Smooth muscle cell (in vitro differentiated cells): ENCODE results near the gene NFKB2. TPM values are rescaled to one million over a fixed set of nuclear protein-coding genes. Genes with fewer than 3 reads are reported as not detected.

Experiments used
- DNase-seq: peaks from one replicate; lab custom pipeline; 2025; ENCODE audit not compliant: unreplicated experiment; lab: John Stamatoyannopoulos, UW
- H2AFZ ChIP-seq: fragments of 200-600 bp; sonication (generic); 2 replicates; pipeline ENCODE4 v1.6.0; 2016; ENCODE audit warnings: antibody characterized with exemption, low read depth, mild to moderate bottlenecking
- H3F3A ChIP-seq: fragments of 200-600 bp; sonication (generic); 2 replicates; pipeline ENCODE4 v1.6.0; 2017; ENCODE audit warnings: antibody characterized with exemption, low read depth
- H3K27ac ChIP-seq: fragments of 200-600 bp; sonication (generic); 2 replicates; pipeline ENCODE4 v1.5.1; 2016; ENCODE audit warnings: low read depth, mild to moderate bottlenecking
- H3K27me3 ChIP-seq: fragments of 200-600 bp; sonication (generic); 2 replicates; pipeline ENCODE4 v1.6.1; 2016; ENCODE audit warnings: low read depth, mild to moderate bottlenecking
- H3K36me3 ChIP-seq: fragments of 200-600 bp; sonication (generic); 2 replicates; pipeline ENCODE4 v1.5.1; 2016; ENCODE audit warnings: low read depth
- H3K4me1 ChIP-seq: fragments of 200-600 bp; sonication (generic); 2 replicates; pipeline ENCODE4 v1.5.1; 2016; ENCODE audit warnings: low read depth
- H3K4me2 ChIP-seq: fragments of 200-600 bp; sonication (generic); 2 replicates; pipeline ENCODE4 v1.6.0; 2016; ENCODE audit warnings: mild to moderate bottlenecking
- H3K4me3 ChIP-seq: fragments of 200-600 bp; sonication (generic); 2 replicates; pipeline ENCODE4 v1.5.1; 2016; ENCODE audit warnings: mild to moderate bottlenecking
- H3K79me2 ChIP-seq: fragments of 200-600 bp; sonication (generic); 2 replicates; pipeline ENCODE4 v1.6.0; 2016; ENCODE audit warnings: low read depth, mild to moderate bottlenecking
- H3K9ac ChIP-seq: fragments of 200-600 bp; sonication (generic); 2 replicates; pipeline ENCODE4 v1.6.0; 2016; ENCODE audit warnings: low read depth
- H3K9me3 ChIP-seq: fragments of 200-600 bp; sonication (generic); replicated peaks from 2 replicates; pipeline ENCODE4 v1.5.1; 2016; ENCODE audit warnings: low read depth
- H4K20me1 ChIP-seq: fragments of 200-600 bp; sonication (generic); 2 replicates; pipeline ENCODE4 v1.6.0; 2016; ENCODE audit warnings: low read depth
- CTCF ChIP-seq: fragments of 200-600 bp; sonication (generic); IDR thresholded peaks from 2 replicates; pipeline ENCODE4 v1.5.1; 2017; ENCODE audit warnings: borderline replicate concordance, mild to moderate bottlenecking, antibody characterized with exemption; ENCODE audit not compliant: insufficient read depth, poor library complexity, severe bottlenecking
- WGBS: methylation state at CpG from one replicate; pipeline ENCODE4 v1.1.7; 2016; ENCODE audit warnings: low lambda C conversion rate; 5-methylcytosine and 5-hydroxymethylcytosine counted together
- polyA plus RNA-seq: library from polyadenylated mRNA; unstranded; fragments of >200 nt; fragmentation: Nextera tagmentation; extraction: Ambion mirVana; gene quantifications from 2 replicates; pipeline ENCODE4 v1.2.1, GENCODE V29; 2016
- total RNA-seq: library from RNA; depleted of rRNA; stranded (reverse); fragments of >200 nt; gene quantifications from 2 replicates; pipeline ENCODE4 v1.2.3, GENCODE V29; 2014

NFKB2 gene
- total and polyA plus RNA-seq, 2 experiments from 2014 or later, result 32.6 to 38.1 TPM

GRCh38 chr10:102438374-102438773, 42.9 kb downstream of the NFKB2 start:
- Histone ChIP-seq H4K20me1 (no peaks in the 10 kb centered on the region), H3K9ac (no peak overlapping the region)
- DNase-seq, result no peak

DNA sequence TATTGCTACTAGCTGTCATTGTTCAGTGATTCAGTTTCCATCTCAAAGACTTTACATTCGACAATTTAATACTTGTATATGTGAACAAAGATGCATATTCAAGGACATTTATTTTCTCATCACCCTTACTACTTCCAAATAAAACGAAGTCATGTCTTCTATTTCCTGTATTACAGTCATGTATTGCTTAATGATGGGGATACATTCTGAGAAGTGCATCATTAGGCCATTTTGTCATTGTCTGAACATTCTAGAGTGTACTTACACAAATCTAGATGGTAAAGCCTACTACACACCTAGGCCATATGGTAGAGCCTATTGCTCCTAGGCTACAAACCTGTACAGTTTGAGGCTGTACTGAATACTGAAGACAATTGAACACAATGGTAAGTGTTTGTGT, 49.3 kb downstream of the NFKB2 start:
- no peaks in the 10 kb centered on the region for H3K9me3 ChIP-seq
- no peaks in the 10 kb centered on the region for H3F3A ChIP-seq
- H3K36me3 ChIP-seq, result no peaks in the 10 kb centered on the region
- DNase-seq, result no peak
- no peaks in the 10 kb centered on the region for H3K79me2 ChIP-seq
- no peak overlapping the region for H3K9ac ChIP-seq
- 88% methylated on average over 2 of the region's 2 CpGs for WGBS
- no peaks in the 10 kb centered on the region for H3K27me3 ChIP-seq
- TF ChIP-seq CTCF, result no peak
- H2AFZ ChIP-seq, result no peak overlapping the region
- no peak overlapping the region for H3K27ac ChIP-seq
- H3K4me3 ChIP-seq, result no peak overlapping the region
- no peak overlapping the region for H3K4me2 ChIP-seq
- H3K4me1 ChIP-seq, result no peaks in the 10 kb centered on the region
- H4K20me1 ChIP-seq, result no peaks in the 10 kb centered on the region

More at GRCh38 chr10:102438374-102438773, 42.9 kb downstream of the NFKB2 start:
- H3K27ac ChIP-seq, result no peak overlapping the region
- H3K4me1 ChIP-seq, result peaks cover 15% of the 10 kb centered on the region
- no peak for TF ChIP-seq CTCF
- H3K79me2 ChIP-seq, result peaks cover 8% of the 10 kb centered on the region
- H3K27me3 ChIP-seq, result no peaks in the 10 kb centered on the region
- no peaks in the 10 kb centered on the region for H3K9me3 ChIP-seq
- no peaks in the 10 kb centered on the region for H3K36me3 ChIP-seq
- no peak overlapping the region for H3K4me2 ChIP-seq
- H2AFZ ChIP-seq, result no peak overlapping the region
- no peaks in the 10 kb centered on the region for H3F3A ChIP-seq
- H3K4me3 ChIP-seq, result no peak overlapping the region
- 100% methylated on average over 1 of the region's 1 CpG for WGBS

GRCh38 chr10:102449321-102450123, 54.0 kb downstream of the NFKB2 start:
- Histone ChIP-seq H3K9ac (peak overlapping the region; percentile 18), H2AFZ (peak overlapping the region; percentile 39), H3K4me3 (peak overlapping the region; percentile 76), H3K4me2 (peak overlapping the region; percentile 98), H3K79me2 (no peaks in the 10 kb centered on the region), H3K27me3 (no peaks in the 10 kb centered on the region), H4K20me1 (peaks cover 6% of the 10 kb centered on the region), H3F3A (peaks cover 11% of the 10 kb centered on the region), H3K4me1 (peaks cover 13% of the 10 kb centered on the region), H3K9me3 (no peaks in the 10 kb centered on the region), H3K27ac (no peak overlapping the region), H3K36me3 (no peaks in the 10 kb centered on the region)
- WGBS, result 14% methylated on average over 24 of the region's 30 CpGs
- no peak for TF ChIP-seq CTCF
- DNase-seq, result no peak

DNA sequence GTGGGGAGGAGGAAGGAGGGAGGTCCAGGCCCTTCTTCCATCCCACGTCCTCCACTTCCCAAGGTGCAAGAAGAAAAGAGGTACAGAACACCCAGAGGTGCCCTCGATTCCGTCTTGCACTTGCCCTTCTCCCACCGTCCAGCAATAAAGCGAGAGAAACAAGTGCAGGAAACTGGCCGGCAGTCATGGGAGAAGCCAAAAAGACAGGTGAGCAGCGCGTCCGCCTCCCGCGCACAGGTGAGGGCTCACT, 54.5 kb downstream of the NFKB2 start:
- H3K9ac ChIP-seq, result peak overlapping the region; percentile 18
- WGBS, result 0% methylated on average over 9 of the region's 11 CpGs
- peaks cover 11% of the 10 kb centered on the region for H3F3A ChIP-seq
- no peaks in the 10 kb centered on the region for H3K79me2 ChIP-seq
- H2AFZ ChIP-seq, result peak overlapping the region; percentile 39
- no peaks in the 10 kb centered on the region for H3K9me3 ChIP-seq
- H3K27me3 ChIP-seq, result no peaks in the 10 kb centered on the region
- peaks cover 18% of the 10 kb centered on the region for H3K4me1 ChIP-seq
- no peaks in the 10 kb centered on the region for H3K36me3 ChIP-seq
- peak overlapping the region; percentile 98 for H3K4me2 ChIP-seq
- H4K20me1 ChIP-seq, result peaks cover 6% of the 10 kb centered on the region
- no peak for DNase-seq
- H3K4me3 ChIP-seq, result peak overlapping the region; percentile 76
- TF ChIP-seq CTCF, result no peak
- no peak overlapping the region for H3K27ac ChIP-seq
